ENCODE measurements around the gene ORC6.

DNA sequence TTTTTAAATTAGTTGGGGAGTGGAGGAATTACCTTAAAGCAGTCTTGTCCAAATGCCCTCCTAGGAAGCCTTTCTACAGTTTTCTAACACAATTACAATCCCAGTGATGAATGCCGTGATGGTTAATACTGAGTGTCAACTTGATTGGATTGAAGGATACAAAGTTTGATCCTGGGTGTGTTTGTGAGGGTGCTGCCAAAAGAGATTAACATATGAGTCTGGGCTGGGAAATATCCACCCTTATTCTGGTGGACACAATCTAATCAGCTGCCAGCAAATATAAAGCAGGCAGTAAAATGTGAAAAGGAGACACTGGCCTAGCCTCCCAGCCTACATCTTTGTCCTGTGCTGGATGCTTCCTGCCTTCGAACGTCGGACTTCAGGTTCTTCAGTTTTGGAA lies 12.2 kb downstream of the ORC6 start:
- TF ChIP-seq, protein P1, sequence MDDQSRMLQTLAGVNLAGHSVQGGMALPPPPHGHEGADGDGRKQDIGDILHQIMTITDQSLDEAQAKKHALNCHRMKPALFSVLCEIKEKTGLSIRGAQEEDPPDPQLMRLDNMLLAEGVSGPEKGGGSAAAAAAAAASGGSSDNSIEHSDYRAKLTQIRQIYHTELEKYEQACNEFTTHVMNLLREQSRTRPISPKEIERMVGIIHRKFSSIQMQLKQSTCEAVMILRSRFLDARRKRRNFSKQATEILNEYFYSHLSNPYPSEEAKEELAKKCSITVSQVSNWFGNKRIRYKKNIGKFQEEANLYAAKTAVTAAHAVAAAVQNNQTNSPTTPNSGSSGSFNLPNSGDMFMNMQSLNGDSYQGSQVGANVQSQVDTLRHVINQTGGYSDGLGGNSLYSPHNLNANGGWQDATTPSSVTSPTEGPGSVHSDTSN (CRISPR knock-in tag; IDR thresholded peaks at IDR 0.05): no peak
- TF ChIP-seq, protein P2, sequence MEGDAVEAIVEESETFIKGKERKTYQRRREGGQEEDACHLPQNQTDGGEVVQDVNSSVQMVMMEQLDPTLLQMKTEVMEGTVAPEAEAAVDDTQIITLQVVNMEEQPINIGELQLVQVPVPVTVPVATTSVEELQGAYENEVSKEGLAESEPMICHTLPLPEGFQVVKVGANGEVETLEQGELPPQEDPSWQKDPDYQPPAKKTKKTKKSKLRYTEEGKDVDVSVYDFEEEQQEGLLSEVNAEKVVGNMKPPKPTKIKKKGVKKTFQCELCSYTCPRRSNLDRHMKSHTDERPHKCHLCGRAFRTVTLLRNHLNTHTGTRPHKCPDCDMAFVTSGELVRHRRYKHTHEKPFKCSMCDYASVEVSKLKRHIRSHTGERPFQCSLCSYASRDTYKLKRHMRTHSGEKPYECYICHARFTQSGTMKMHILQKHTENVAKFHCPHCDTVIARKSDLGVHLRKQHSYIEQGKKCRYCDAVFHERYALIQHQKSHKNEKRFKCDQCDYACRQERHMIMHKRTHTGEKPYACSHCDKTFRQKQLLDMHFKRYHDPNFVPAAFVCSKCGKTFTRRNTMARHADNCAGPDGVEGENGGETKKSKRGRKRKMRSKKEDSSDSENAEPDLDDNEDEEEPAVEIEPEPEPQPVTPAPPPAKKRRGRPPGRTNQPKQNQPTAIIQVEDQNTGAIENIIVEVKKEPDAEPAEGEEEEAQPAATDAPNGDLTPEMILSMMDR (tag by site-specific recombination; IDR thresholded peaks at IDR 0.05): no peak
- TF ChIP-seq ZBTB1 (tag by site-specific recombination; IDR thresholded peaks at IDR 0.05): no peak
- TF ChIP-seq ZNF132 (tag by site-specific recombination; IDR thresholded peaks at IDR 0.05; ENCODE audit: borderline replicate concordance): no peak
- TF ChIP-seq, protein P3, sequence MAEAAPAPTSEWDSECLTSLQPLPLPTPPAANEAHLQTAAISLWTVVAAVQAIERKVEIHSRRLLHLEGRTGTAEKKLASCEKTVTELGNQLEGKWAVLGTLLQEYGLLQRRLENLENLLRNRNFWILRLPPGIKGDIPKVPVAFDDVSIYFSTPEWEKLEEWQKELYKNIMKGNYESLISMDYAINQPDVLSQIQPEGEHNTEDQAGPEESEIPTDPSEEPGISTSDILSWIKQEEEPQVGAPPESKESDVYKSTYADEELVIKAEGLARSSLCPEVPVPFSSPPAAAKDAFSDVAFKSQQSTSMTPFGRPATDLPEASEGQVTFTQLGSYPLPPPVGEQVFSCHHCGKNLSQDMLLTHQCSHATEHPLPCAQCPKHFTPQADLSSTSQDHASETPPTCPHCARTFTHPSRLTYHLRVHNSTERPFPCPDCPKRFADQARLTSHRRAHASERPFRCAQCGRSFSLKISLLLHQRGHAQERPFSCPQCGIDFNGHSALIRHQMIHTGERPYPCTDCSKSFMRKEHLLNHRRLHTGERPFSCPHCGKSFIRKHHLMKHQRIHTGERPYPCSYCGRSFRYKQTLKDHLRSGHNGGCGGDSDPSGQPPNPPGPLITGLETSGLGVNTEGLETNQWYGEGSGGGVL (tag by site-specific recombination; IDR thresholded peaks at IDR 0.05): no peak

Measured in HEK293 (cell line).